Liver (tissue), 3 donors: ENCODE measurements around the gene SLCO2A1.

Experiments
- EGR1 ChIP-seq, 2 donors: IDR thresholded peaks; 2 replicates each; pipeline ENCODE4 v1.6.1; 2016 to 2018; ENCODE audit warnings: antibody characterized with exemption in 2 of 2, low read depth in 2 of 2
- GABPA ChIP-seq, 2 donors: IDR thresholded peaks in 1 of 2; conservative IDR thresholded peaks in 1 of 2; 2 replicates each; pipeline ENCODE4 v1.6.1; 2016; ENCODE audit warnings: antibody characterized with exemption in 2 of 2, mild to moderate bottlenecking in 1 of 2, moderate library complexity in 1 of 2
- HNF4G ChIP-seq: IDR thresholded peaks from 2 replicates; pipeline ENCODE4 v1.6.1; 2016; ENCODE audit warnings: antibody characterized with exemption
- JUND ChIP-seq, 2 donors: IDR thresholded peaks; 2 replicates each; pipeline ENCODE4 v1.6.1; 2016; ENCODE audit warnings: antibody characterized with exemption in 2 of 2
- RAD21 ChIP-seq, 2 donors: IDR thresholded peaks; 2 replicates each; pipeline ENCODE4 v1.6.1; 2016; ENCODE audit warnings: antibody characterized with exemption in 2 of 2, mild to moderate bottlenecking in 2 of 2
- TAF1 ChIP-seq: conservative IDR thresholded peaks from 2 replicates; pipeline ENCODE4 v1.6.1; 2016; ENCODE audit warnings: antibody characterized with exemption, mild to moderate bottlenecking
- YY1 ChIP-seq: IDR thresholded peaks from 2 replicates; pipeline ENCODE4 v1.6.1; 2016; ENCODE audit warnings: antibody characterized with exemption, mild to moderate bottlenecking
- TF ChIP-seq, protein P1 (sequence below): fragments of 150-350 bp; IDR thresholded peaks from 2 replicates; pipeline ENCODE4 v1.5.1; 2017; ENCODE audit warnings: improper control_type of control experiment, low read depth, low read length; ENCODE audit not compliant: missing input control
- TF ChIP-seq, protein P2 (sequence below): IDR thresholded peaks from 2 replicates; pipeline ENCODE4 v1.6.1; 2016; ENCODE audit warnings: antibody characterized with exemption
- TF ChIP-seq, protein P3 (sequence below): IDR thresholded peaks from 2 replicates; pipeline ENCODE4 v1.6.1; 2016; ENCODE audit warnings: antibody characterized with exemption
- TF ChIP-seq, protein P4 (sequence below): IDR thresholded peaks from 2 replicates; pipeline ENCODE4 v1.6.1; 2016; ENCODE audit warnings: antibody characterized with exemption
- donor health status: healthy.
- donor health status: healthy.

DNA sequence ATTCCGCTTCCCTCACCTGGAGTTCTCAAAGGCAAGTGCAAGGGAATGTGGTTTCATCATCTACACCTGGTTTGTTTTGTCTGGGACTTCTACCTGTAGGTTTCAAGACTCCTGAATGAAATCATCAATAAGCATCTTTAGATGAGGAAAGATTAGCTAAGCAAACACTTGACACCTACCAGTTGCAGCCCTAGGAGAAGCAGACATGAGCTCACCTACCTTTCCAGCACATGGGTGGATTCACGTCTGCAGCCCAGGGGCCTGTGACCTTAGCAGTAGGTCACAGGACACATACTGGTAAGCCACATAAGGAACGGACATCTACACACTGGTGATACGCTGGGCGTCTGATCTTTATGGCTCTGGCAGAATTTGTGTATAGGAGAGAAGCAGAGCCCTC is 26.7 kb downstream of the SLCO2A1 start:
- no peak for TF ChIP-seq RAD21 (IDR thresholded peaks at IDR 0.05)
- TF ChIP-seq, protein P1, sequence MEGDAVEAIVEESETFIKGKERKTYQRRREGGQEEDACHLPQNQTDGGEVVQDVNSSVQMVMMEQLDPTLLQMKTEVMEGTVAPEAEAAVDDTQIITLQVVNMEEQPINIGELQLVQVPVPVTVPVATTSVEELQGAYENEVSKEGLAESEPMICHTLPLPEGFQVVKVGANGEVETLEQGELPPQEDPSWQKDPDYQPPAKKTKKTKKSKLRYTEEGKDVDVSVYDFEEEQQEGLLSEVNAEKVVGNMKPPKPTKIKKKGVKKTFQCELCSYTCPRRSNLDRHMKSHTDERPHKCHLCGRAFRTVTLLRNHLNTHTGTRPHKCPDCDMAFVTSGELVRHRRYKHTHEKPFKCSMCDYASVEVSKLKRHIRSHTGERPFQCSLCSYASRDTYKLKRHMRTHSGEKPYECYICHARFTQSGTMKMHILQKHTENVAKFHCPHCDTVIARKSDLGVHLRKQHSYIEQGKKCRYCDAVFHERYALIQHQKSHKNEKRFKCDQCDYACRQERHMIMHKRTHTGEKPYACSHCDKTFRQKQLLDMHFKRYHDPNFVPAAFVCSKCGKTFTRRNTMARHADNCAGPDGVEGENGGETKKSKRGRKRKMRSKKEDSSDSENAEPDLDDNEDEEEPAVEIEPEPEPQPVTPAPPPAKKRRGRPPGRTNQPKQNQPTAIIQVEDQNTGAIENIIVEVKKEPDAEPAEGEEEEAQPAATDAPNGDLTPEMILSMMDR, result no peak
- TF ChIP-seq YY1, result no peak
- TF ChIP-seq JUND (IDR thresholded peaks at IDR 0.05), result no peak
- no peak for TF ChIP-seq TAF1
- TF ChIP-seq HNF4G, result no peak
- TF ChIP-seq, protein P2, sequence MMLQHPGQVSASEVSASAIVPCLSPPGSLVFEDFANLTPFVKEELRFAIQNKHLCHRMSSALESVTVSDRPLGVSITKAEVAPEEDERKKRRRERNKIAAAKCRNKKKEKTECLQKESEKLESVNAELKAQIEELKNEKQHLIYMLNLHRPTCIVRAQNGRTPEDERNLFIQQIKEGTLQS, result no peak
- TF ChIP-seq, protein P3, sequence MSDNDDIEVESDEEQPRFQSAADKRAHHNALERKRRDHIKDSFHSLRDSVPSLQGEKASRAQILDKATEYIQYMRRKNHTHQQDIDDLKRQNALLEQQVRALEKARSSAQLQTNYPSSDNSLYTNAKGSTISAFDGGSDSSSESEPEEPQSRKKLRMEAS, result no peak
- no peak for TF ChIP-seq EGR1 (IDR thresholded peaks at IDR 0.05; ENCODE audit: low read depth in 2 of 2)
- TF ChIP-seq, protein P4, sequence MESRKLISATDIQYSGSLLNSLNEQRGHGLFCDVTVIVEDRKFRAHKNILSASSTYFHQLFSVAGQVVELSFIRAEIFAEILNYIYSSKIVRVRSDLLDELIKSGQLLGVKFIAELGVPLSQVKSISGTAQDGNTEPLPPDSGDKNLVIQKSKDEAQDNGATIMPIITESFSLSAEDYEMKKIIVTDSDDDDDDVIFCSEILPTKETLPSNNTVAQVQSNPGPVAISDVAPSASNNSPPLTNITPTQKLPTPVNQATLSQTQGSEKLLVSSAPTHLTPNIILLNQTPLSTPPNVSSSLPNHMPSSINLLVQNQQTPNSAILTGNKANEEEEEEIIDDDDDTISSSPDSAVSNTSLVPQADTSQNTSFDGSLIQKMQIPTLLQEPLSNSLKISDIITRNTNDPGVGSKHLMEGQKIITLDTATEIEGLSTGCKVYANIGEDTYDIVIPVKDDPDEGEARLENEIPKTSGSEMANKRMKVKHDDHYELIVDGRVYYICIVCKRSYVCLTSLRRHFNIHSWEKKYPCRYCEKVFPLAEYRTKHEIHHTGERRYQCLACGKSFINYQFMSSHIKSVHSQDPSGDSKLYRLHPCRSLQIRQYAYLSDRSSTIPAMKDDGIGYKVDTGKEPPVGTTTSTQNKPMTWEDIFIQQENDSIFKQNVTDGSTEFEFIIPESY, result no peak
- no peak for TF ChIP-seq GABPA (IDR thresholded peaks at IDR 0.05 in 1 of 2, conservative IDR thresholded peaks at IDR 0.05 in 1 of 2)
